ENCODE data around the gene MAGI1. TPM values are rescaled to one million over a fixed set of nuclear protein-coding genes. Genes with fewer than 3 reads are reported as not detected.
"Not testable (repeated sequence)": the region's sequence is repeated elsewhere in the genome, so short reads cannot be mapped to it uniquely, and the experiment has no call there.

Gene MAGI1
- total RNA-seq, 1 donor from 2014 or later: 69.4 TPM

- DNase-seq (ENCODE audit: low spot score): no peak
- intact Hi-C loops (cut with DNase I): loop anchor here (5.0 kb wide), 1 partner anchor 142 kb away; the partner anchor contains the start of gene MAGI1
Measured at GRCh38 chr3:65894679-65895453, 143.9 kb downstream of the MAGI1 start.

- DNase-seq (ENCODE audit: low spot score): no peak
- intact Hi-C loops (cut with DNase I): loop anchor here (5.0 kb wide), 1 partner anchor 143 kb away; the partner anchor contains the start of gene MAGI1
Measured at GRCh38 chr3:65894126-65894525, 144.6 kb downstream of the MAGI1 start.

GRCh38 chr3:65893631-65894030, 145.1 kb downstream of the MAGI1 start:
- intact Hi-C loops (cut with DNase I): loop anchor here (5.0 kb wide), 1 partner anchor 144 kb away; the partner anchor contains the start of gene MAGI1

GRCh38 chr3:65891477-65891876, 147.2 kb downstream of the MAGI1 start:
- intact Hi-C loops (cut with DNase I): loop anchor here (5.0 kb wide), 1 partner anchor 146 kb away; the partner anchor contains the start of gene MAGI1
- DNase-seq (ENCODE audit: low spot score): not testable (repeated sequence)

More at GRCh38 chr3:65893631-65894030, 145.1 kb downstream of the MAGI1 start:
- no peak for DNase-seq (ENCODE audit: low spot score)

- intact Hi-C loops (cut with DNase I): loop anchor here (5.0 kb wide), 1 partner anchor 147 kb away; the partner anchor contains the start of gene MAGI1
- no peak for DNase-seq (ENCODE audit: low spot score)
Measured at GRCh38 chr3:65890328-65890727, 148.4 kb downstream of the MAGI1 start.

- intact Hi-C loops (cut with DNase I): loop anchor here (5.0 kb wide), 1 partner anchor 148 kb away; the partner anchor contains the start of gene MAGI1
Measured at GRCh38 chr3:65889707-65890099, 149.0 kb downstream of the MAGI1 start.

GRCh38 chr3:65888980-65889706, 149.6 kb downstream of the MAGI1 start:
- intact Hi-C loops (cut with DNase I): no loop called here
- no peak for DNase-seq (ENCODE audit: low spot score)

More at GRCh38 chr3:65889707-65890099, 149.0 kb downstream of the MAGI1 start:
- DNase-seq (ENCODE audit: low spot score): no peak

GRCh38 chr3:65888196-65888595, 150.5 kb downstream of the MAGI1 start:
- no peak for DNase-seq (ENCODE audit: low spot score)
- intact Hi-C loops (cut with DNase I): no loop called here

- no peak for DNase-seq (ENCODE audit: low spot score)
- intact Hi-C loops (cut with DNase I): no loop called here
Measured at GRCh38 chr3:65886391-65886790, 152.3 kb downstream of the MAGI1 start.

GRCh38 chr3:65884071-65884470, 154.6 kb downstream of the MAGI1 start:
- intact Hi-C loops (cut with DNase I): no loop called here
- no peak for DNase-seq (ENCODE audit: low spot score)

- intact Hi-C loops (cut with DNase I): no loop called here
Measured at GRCh38 chr3:65883613-65884012, 155.1 kb downstream of the MAGI1 start.

GRCh38 chr3:65880350-65880749, 158.4 kb downstream of the MAGI1 start:
- DNase-seq (ENCODE audit: low spot score): no peak
- intact Hi-C loops (cut with DNase I): no loop called here

More at GRCh38 chr3:65883613-65884012, 155.1 kb downstream of the MAGI1 start:
- DNase-seq (ENCODE audit: low spot score): no peak

- no peak for DNase-seq (ENCODE audit: low spot score)
- intact Hi-C loops (cut with DNase I): no loop called here
Measured at GRCh38 chr3:65879372-65879771, 159.3 kb downstream of the MAGI1 start.

GRCh38 chr3:65878831-65879230, 159.9 kb downstream of the MAGI1 start:
- intact Hi-C loops (cut with DNase I): no loop called here
- no peak for DNase-seq (ENCODE audit: low spot score)

GRCh38 chr3:65877160-65877559, 161.6 kb downstream of the MAGI1 start:
- DNase-seq (ENCODE audit: low spot score): no peak
- intact Hi-C loops (cut with DNase I): no loop called here

- intact Hi-C loops (cut with DNase I): no loop called here
- DNase-seq (ENCODE audit: low spot score): no peak
Measured at GRCh38 chr3:65876028-65876420, 162.7 kb downstream of the MAGI1 start.

- DNase-seq (ENCODE audit: low spot score): no peak
- intact Hi-C loops (cut with DNase I): no loop called here
Measured at GRCh38 chr3:65875393-65876027, 163.2 kb downstream of the MAGI1 start.

- no peak for DNase-seq (ENCODE audit: low spot score)
- intact Hi-C loops (cut with DNase I): no loop called here
Measured at GRCh38 chr3:65873869-65874268, 164.8 kb downstream of the MAGI1 start.

- intact Hi-C loops (cut with DNase I): no loop called here
- no peak for DNase-seq (ENCODE audit: low spot score)
Measured at GRCh38 chr3:65873028-65873427, 165.7 kb downstream of the MAGI1 start.
